ENCODE data around the gene METTL24.
"Not testable (repeated sequence)": the region's sequence is repeated elsewhere in the genome, so short reads cannot be mapped to it uniquely, and the experiment has no call there.

The METTL24 gene

DNA sequence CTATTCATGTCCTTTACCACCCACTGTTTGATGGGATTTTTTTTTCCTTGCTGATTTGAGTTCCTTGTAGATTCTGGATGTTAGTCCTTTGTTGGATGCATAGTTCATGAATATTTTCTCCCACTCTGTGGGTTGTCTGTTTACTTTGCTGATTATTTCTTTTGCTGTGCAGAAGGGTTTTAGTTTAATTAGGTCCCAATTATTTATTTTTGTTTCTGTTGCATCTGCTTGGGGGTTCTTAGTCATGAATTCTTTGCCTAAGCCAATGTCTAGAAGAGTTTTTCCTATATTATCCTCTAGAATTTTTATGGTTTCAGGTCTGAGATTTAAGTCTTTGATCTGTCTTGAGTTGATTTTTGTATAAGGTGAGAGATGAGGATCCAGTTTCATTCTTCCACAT is 85.4 kb downstream of the METTL24 start:
- ATAC-seq: not testable (repeated sequence)

DNA sequence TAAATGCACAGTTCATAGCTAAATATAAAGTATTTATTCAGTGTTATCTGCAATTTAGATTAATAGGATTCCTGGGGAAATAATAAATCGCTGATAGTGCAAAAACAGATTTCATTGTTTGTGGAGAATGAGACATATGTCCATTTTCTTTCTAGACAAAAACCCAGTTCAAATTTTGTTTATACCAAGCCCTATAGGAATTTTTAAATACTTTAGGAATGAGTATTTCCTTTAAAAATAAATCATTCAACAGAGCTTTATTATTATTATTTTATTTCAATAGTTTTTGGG is 86.5 kb downstream of the METTL24 start:
- TF ChIP-seq ZFP30 (CRISPR knock-in tag; IDR thresholded peaks at IDR 0.05) (no peak), ZNF8 (CRISPR knock-in tag; IDR thresholded peaks at IDR 0.05) (no peak), PPARA (CRISPR knock-in tag; IDR thresholded peaks at IDR 0.05; ENCODE audit: borderline replicate concordance) (no peak), ZNF70 (CRISPR knock-in tag; IDR thresholded peaks at IDR 0.05) (no peak), GLIS3 (CRISPR knock-in tag; IDR thresholded peaks at IDR 0.05) (no peak), SNAI2 (CRISPR knock-in tag; IDR thresholded peaks at IDR 0.05) (no peak)
- TF ChIP-seq, protein P1, sequence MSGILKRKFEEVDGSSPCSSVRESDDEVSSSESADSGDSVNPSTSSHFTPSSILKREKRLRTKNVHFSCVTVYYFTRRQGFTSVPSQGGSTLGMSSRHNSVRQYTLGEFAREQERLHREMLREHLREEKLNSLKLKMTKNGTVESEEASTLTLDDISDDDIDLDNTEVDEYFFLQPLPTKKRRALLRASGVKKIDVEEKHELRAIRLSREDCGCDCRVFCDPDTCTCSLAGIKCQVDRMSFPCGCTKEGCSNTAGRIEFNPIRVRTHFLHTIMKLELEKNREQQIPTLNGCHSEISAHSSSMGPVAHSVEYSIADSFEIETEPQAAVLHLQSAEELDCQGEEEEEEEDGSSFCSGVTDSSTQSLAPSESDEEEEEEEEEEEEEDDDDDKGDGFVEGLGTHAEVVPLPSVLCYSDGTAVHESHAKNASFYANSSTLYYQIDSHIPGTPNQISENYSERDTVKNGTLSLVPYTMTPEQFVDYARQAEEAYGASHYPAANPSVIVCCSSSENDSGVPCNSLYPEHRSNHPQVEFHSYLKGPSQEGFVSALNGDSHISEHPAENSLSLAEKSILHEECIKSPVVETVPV (CRISPR knock-in tag; IDR thresholded peaks at IDR 0.05): no peak
- TF ChIP-seq, protein P2, sequence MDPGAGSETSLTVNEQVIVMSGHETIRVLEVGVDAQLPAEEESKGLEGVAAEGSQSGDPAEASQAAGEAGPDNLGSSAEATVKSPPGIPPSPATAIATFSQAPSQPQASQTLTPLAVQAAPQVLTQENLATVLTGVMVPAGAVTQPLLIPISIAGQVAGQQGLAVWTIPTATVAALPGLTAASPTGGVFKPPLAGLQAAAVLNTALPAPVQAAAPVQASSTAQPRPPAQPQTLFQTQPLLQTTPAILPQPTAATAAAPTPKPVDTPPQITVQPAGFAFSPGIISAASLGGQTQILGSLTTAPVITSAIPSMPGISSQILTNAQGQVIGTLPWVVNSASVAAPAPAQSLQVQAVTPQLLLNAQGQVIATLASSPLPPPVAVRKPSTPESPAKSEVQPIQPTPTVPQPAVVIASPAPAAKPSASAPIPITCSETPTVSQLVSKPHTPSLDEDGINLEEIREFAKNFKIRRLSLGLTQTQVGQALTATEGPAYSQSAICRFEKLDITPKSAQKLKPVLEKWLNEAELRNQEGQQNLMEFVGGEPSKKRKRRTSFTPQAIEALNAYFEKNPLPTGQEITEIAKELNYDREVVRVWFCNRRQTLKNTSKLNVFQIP (CRISPR knock-in tag; IDR thresholded peaks at IDR 0.05; ENCODE audit: borderline replicate concordance, low read depth): no peak
- no peak for ATAC-seq

DNA sequence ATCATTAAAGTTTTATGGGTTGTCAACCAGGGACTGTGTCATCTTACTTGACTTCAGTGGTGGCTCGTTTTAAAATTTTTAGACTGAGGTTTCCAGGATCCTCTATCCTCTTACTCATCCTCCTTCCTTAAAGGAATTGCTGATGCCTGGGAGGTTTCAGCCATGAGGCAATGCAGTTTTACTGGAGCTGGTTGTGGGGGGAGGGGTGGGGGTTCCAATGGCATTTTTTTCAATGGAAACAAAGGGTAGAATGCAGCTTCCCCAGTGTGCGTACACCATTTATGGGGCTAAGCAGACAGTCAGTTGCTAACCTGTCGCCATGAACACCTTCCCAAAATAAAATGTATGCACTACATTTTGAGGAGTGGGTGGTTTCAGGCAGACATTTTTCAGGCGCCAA is 88.0 kb downstream of the METTL24 start:
- TF ChIP-seq ISL1 (CRISPR knock-in tag; IDR thresholded peaks at IDR 0.05) (peak; percentile 9; the same call in 1 of the 2 replicates), RARB (CRISPR knock-in tag; IDR thresholded peaks at IDR 0.05) (no peak)
- peak; percentile 50; the same call in 2 of the 3 replicates for ATAC-seq

DNA sequence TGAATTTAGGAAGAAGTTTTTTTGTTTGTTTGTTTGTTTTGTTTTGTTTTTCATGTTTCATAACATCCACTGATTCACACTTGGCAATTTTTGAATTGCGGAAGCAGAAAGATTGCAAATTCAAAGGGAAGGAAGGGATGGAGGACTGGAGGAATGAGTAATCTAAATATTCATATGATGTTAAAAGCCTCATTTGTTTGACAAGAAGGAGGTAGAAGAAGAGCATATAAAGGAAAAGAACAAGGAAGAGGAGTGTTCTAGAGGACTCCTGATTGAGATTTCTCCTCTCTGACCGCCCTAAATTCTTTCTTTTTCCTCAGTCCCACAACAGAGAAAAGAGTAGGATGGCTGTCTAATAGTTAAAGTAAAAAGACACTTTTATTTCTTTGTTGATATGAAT is 88.5 kb downstream of the METTL24 start:
- no peak for ATAC-seq

DNA sequence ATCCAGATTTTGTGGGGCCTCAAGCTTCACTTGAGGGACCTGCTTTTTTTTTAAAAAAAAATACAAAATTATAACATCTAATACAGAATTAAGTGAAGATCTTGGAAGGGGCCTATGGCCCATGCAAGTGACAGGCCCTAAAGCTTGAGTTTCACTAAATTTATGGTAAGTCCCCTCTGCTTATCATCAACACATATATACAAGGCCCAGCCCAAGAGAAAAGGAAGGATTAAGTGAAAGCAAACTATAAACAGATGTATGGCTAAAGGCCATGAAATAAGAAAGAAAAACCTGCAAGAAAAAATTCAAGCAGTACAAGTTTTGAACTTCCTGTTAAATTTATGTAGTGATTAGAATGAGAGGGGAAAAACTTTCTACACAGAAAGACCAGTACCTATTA is 91.2 kb downstream of the METTL24 start:
- TF ChIP-seq, protein P1 (CRISPR knock-in tag; IDR thresholded peaks at IDR 0.05): no peak
- no peak for TF ChIP-seq ZC3H10 (CRISPR knock-in tag; IDR thresholded peaks at IDR 0.05)
- TF ChIP-seq ZFP30 (CRISPR knock-in tag; IDR thresholded peaks at IDR 0.05): no peak
- TF ChIP-seq, protein P3, sequence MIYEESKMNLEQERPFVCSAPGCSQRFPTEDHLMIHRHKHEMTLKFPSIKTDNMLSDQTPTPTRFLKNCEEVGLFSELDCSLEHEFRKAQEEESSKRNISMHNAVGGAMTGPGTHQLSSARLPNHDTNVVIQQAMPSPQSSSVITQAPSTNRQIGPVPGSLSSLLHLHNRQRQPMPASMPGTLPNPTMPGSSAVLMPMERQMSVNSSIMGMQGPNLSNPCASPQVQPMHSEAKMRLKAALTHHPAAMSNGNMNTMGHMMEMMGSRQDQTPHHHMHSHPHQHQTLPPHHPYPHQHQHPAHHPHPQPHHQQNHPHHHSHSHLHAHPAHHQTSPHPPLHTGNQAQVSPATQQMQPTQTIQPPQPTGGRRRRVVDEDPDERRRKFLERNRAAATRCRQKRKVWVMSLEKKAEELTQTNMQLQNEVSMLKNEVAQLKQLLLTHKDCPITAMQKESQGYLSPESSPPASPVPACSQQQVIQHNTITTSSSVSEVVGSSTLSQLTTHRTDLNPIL (CRISPR knock-in tag; IDR thresholded peaks at IDR 0.05; ENCODE audit: low read depth): no peak
- TF ChIP-seq GLIS3 (CRISPR knock-in tag; IDR thresholded peaks at IDR 0.05): no peak
- no peak for TF ChIP-seq ESRRG (CRISPR knock-in tag; IDR thresholded peaks at IDR 0.05)
- TF ChIP-seq TCF4 (CRISPR knock-in tag; IDR thresholded peaks at IDR 0.05; ENCODE audit: borderline replicate concordance): no peak
- TF ChIP-seq, protein P4, sequence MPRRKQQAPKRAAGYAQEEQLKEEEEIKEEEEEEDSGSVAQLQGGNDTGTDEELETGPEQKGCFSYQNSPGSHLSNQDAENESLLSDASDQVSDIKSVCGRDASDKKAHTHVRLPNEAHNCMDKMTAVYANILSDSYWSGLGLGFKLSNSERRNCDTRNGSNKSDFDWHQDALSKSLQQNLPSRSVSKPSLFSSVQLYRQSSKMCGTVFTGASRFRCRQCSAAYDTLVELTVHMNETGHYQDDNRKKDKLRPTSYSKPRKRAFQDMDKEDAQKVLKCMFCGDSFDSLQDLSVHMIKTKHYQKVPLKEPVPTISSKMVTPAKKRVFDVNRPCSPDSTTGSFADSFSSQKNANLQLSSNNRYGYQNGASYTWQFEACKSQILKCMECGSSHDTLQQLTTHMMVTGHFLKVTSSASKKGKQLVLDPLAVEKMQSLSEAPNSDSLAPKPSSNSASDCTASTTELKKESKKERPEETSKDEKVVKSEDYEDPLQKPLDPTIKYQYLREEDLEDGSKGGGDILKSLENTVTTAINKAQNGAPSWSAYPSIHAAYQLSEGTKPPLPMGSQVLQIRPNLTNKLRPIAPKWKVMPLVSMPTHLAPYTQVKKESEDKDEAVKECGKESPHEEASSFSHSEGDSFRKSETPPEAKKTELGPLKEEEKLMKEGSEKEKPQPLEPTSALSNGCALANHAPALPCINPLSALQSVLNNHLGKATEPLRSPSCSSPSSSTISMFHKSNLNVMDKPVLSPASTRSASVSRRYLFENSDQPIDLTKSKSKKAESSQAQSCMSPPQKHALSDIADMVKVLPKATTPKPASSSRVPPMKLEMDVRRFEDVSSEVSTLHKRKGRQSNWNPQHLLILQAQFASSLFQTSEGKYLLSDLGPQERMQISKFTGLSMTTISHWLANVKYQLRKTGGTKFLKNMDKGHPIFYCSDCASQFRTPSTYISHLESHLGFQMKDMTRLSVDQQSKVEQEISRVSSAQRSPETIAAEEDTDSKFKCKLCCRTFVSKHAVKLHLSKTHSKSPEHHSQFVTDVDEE (CRISPR knock-in tag; IDR thresholded peaks at IDR 0.05): no peak
- TF ChIP-seq PPARA (CRISPR knock-in tag; IDR thresholded peaks at IDR 0.05; ENCODE audit: borderline replicate concordance): no peak
- no peak for TF ChIP-seq ISL1 (CRISPR knock-in tag; IDR thresholded peaks at IDR 0.05)
- no peak for TF ChIP-seq OSR1 (CRISPR knock-in tag; IDR thresholded peaks at IDR 0.05)
- no peak for TF ChIP-seq ZNF70 (CRISPR knock-in tag; IDR thresholded peaks at IDR 0.05)
- TF ChIP-seq BACH2 (CRISPR knock-in tag; IDR thresholded peaks at IDR 0.05; ENCODE audit: borderline replicate concordance): no peak
- TF ChIP-seq, protein P2 (CRISPR knock-in tag; IDR thresholded peaks at IDR 0.05; ENCODE audit: borderline replicate concordance, low read depth): no peak
- no peak for TF ChIP-seq ARNTL (CRISPR knock-in tag; IDR thresholded peaks at IDR 0.05; ENCODE audit: borderline replicate concordance, low read depth)
- TF ChIP-seq ZFP3 (CRISPR knock-in tag; IDR thresholded peaks at IDR 0.05): no peak
- no peak for TF ChIP-seq RARB (CRISPR knock-in tag; IDR thresholded peaks at IDR 0.05)
- ATAC-seq: no peak

More for the DNA sequence above, 88.5 kb downstream of the METTL24 start:
- TF ChIP-seq GLIS3 (CRISPR knock-in tag; IDR thresholded peaks at IDR 0.05) (no peak), ZNF565 (CRISPR knock-in tag; conservative IDR thresholded peaks at IDR 0.05; ENCODE audit: low read depth) (no peak)

Data from SK-N-SH treated with all-trans-retinoic acid at 6 μM for 48 hours (cell line).